Uterus (tissue), 4 donors: ENCODE measurements around the gene PIGH. TPM values are rescaled to one million over a fixed set of nuclear protein-coding genes. Genes with fewer than 3 reads are reported as not detected.
"Not testable (repeated sequence)": the region's sequence is repeated elsewhere in the genome, so short reads cannot be mapped to it uniquely, and the experiment has no call there.

Source experiments
- DNase-seq, 2 donors: peaks; one replicate each; pipeline ENCODE4 v3.0.0-alpha.2; 2019 to 2020
- H3K27ac ChIP-seq, 2 donors: fragments of 200-600 bp; sonication (generic); 1 replicate in 1 of 2; 2 replicates in 1 of 2; pipeline ENCODE4 v1.5.1; 2016 to 2018
- H3K27me3 ChIP-seq, 2 donors: fragments of 200-600 bp; sonication (generic); one replicate each; pipeline ENCODE4 v1.5.1; 2018 to 2019; ENCODE audit warnings: control low read depth in 1 of 2
- H3K36me3 ChIP-seq, 2 donors: fragments of 200-600 bp; sonication (generic); one replicate each; pipeline ENCODE4 v1.5.1; 2019; ENCODE audit warnings: control low read depth in 1 of 2
- H3K4me1 ChIP-seq, 2 donors: fragments of 200-600 bp; sonication (generic); one replicate each; pipeline ENCODE4 v1.5.1; 2018 to 2019; ENCODE audit warnings: control low read depth in 1 of 2
- H3K4me3 ChIP-seq, 2 donors: fragments of 200-600 bp; sonication (generic); 1 replicate in 1 of 2; 2 replicates in 1 of 2; pipeline ENCODE4 v1.5.1; 2018 to 2019; ENCODE audit warnings: mild to moderate bottlenecking in 1 of 2
- H3K9me3 ChIP-seq, 2 donors: fragments of 200-600 bp; sonication (generic); one replicate each; pipeline ENCODE4 v1.5.1; 2019; ENCODE audit warnings: control low read depth in 1 of 2
- POLR2A ChIP-seq, 2 donors: fragments of 450-650 bp; IDR thresholded peaks; one replicate each; pipeline ENCODE4 v1.6.1; 2016; ENCODE audit warnings: antibody characterized with exemption in 2 of 2, mild to moderate bottlenecking in 1 of 2, moderate library complexity in 1 of 2
- intact Hi-C: fragments of 100-400 bp; cut with DNase I; formaldehyde crosslinking; loops from one replicate; pipeline ENCODE4 v1.15.1; 2023; ENCODE audit warnings: low total_unique reads
- total RNA-seq, 4 donors: library from RNA; depleted of rRNA in 3 of 4; stranded (reverse); fragments of >200 nt in 3 of 4; gene quantifications; one replicate each; pipeline versions ENCODE4 v1.1.0 to v1.2.4, GENCODE V29; 2014 to 2023
- TF ChIP-seq, protein P1 (sequence below), 4 experiments: fragments of 200-600 bp in 2 of 4; fragments of 450-650 bp in 2 of 4; sonication (generic) in 2 of 4; IDR thresholded peaks; one replicate each; pipeline ENCODE4 v1.5.1; 2016 to 2019; ENCODE audit warnings: antibody characterized with exemption in 4 of 4, mild to moderate bottlenecking in 2 of 4, moderate library complexity in 1 of 4
- donor health status: DM: yes; HTN: yes; CAD: no.

The PIGH gene
- total RNA-seq, 4 donors from 2014 or later = 12.8 to 27.1 (median 14.0) TPM

- H3K36me3 ChIP-seq = no peaks in the 10 kb centered on the region
- H3K9me3 ChIP-seq = no peaks in the 10 kb centered on the region
- H3K27ac ChIP-seq = no peak overlapping the region
- no peak overlapping the region for H3K4me3 ChIP-seq
- no peaks in the 10 kb centered on the region for H3K27me3 ChIP-seq
- intact Hi-C loops = no loop called here
- H3K4me1 ChIP-seq = no peaks in the 10 kb centered on the region
- DNase-seq = no peak
- TF ChIP-seq, protein P1, sequence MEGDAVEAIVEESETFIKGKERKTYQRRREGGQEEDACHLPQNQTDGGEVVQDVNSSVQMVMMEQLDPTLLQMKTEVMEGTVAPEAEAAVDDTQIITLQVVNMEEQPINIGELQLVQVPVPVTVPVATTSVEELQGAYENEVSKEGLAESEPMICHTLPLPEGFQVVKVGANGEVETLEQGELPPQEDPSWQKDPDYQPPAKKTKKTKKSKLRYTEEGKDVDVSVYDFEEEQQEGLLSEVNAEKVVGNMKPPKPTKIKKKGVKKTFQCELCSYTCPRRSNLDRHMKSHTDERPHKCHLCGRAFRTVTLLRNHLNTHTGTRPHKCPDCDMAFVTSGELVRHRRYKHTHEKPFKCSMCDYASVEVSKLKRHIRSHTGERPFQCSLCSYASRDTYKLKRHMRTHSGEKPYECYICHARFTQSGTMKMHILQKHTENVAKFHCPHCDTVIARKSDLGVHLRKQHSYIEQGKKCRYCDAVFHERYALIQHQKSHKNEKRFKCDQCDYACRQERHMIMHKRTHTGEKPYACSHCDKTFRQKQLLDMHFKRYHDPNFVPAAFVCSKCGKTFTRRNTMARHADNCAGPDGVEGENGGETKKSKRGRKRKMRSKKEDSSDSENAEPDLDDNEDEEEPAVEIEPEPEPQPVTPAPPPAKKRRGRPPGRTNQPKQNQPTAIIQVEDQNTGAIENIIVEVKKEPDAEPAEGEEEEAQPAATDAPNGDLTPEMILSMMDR (IDR thresholded peaks at IDR 0.05) = no peak
- TF ChIP-seq POLR2A (IDR thresholded peaks at IDR 0.05) = no peak
These were observed 30.9 kb upstream of the PIGH start for GRCh38 chr14:67630938-67631337.

DNA sequence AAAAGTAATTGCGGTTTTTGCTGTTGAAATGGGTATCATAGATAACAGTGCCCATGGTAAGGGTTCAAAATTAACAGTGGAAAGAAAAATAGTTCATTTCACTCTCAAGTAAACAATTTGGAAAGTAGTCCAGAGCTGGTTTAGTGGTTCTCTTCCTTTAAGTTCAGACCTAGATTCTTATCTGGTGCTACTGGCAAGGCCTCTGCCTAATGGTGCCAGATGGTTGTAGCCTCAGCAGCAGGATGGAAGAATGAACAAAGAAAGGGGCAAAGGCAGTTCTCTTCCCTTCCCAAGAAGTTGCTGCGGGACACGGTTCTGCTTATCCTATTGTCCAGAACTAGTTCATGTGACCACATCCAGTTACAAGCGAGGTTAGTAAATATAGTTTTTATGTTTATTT is 30.1 kb upstream of the PIGH start:
- TF ChIP-seq POLR2A (IDR thresholded peaks at IDR 0.05) = no peak
- TF ChIP-seq, protein P1 (IDR thresholded peaks at IDR 0.05) = no peak
- Histone ChIP-seq H3K9me3 (no peaks in the 10 kb centered on the region), H3K27me3 (no peaks in the 10 kb centered on the region), H3K4me3 (no peak overlapping the region), H3K4me1 (no peaks in the 10 kb centered on the region), H3K27ac (no peak overlapping the region), H3K36me3 (no peaks in the 10 kb centered on the region)
- DNase-seq = no peak
- intact Hi-C loops = no loop called here

DNA sequence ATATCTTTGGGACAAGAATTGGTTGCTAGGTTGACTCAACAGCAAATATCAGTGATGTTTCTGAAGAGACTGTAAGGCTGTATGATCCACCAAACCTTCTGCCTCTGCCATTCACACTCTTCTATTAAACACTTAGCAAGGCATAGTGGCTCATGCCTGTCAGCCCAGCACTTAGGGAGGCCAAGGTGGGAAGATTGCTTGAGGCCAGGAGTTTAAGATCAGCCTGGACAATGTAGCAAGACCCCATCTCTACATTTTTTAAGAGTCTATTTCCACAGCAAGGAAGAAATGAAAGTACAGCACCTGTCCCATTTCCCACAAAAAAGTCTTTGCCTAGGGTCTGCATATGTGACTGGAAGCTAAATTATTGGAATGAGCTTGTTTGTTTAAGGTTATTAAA is 27.5 kb upstream of the PIGH start:
- Histone ChIP-seq H3K27me3 (no peaks in the 10 kb centered on the region), H3K36me3 (no peaks in the 10 kb centered on the region), H3K27ac (no peak overlapping the region), H3K9me3 (no peaks in the 10 kb centered on the region), H3K4me3 (no peak overlapping the region), H3K4me1 (no peaks in the 10 kb centered on the region)
- no peak for DNase-seq
- TF ChIP-seq, protein P1 (IDR thresholded peaks at IDR 0.05) = no peak
- no peak for TF ChIP-seq POLR2A (IDR thresholded peaks at IDR 0.05)
- intact Hi-C loops = no loop called here

DNA sequence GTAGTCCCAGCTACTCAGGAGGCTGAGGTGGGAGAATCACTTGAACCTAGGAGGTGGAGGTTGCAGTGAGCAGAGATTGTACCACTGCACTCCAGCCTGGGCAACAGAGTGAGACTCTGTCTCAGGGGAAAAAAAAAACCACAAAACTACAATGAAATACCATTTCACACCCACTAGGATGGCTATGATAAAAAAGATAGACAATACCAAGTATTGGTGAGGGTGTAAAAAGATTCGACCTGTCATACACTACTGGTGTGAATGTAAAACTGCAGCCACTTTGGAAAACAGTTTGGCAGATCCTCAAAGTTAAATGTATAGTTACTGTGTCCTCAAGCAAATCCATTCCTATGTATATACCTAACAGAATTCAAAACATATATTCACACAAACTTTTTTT is 26.1 kb upstream of the PIGH start:
- H3K36me3 ChIP-seq, H3K4me3 ChIP-seq, DNase-seq, H3K4me1 ChIP-seq, H3K27me3 ChIP-seq, H3K27ac ChIP-seq, H3K9me3 ChIP-seq, intact Hi-C loops: not testable (repeated sequence)

DNA sequence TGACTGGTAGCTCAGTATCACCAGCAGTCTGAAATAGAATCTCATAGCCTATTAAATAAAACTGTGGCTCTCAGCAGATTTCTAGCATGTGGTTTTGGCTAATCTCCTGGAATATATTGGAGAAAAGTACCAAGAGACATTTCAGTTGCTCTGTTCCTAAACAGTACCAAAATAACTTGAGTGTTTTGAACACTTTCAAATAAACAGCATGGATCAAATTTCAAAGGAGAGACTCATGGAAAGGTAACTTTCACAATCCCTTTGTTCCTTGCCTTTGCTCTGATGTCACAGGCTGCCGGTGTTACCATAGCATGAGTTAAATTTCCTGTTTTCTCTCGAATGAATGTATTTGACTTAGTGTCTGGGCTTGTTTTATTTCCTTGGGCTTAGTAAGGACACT is 23.0 kb upstream of the PIGH start:
- H3K27ac ChIP-seq = peak overlapping the region; percentile 2 to 55
- intact Hi-C loops = no loop called here
- no peak for TF ChIP-seq POLR2A (IDR thresholded peaks at IDR 0.05)
- TF ChIP-seq, protein P1 (IDR thresholded peaks at IDR 0.05) = no peak
- H3K27me3 ChIP-seq = no peaks in the 10 kb centered on the region
- H3K4me1 ChIP-seq = no peaks in the 10 kb centered on the region
- DNase-seq = no peak
- no peaks in the 10 kb centered on the region for H3K36me3 ChIP-seq
- H3K4me3 ChIP-seq = no peak overlapping the region
- H3K9me3 ChIP-seq = no peaks in the 10 kb centered on the region

DNA sequence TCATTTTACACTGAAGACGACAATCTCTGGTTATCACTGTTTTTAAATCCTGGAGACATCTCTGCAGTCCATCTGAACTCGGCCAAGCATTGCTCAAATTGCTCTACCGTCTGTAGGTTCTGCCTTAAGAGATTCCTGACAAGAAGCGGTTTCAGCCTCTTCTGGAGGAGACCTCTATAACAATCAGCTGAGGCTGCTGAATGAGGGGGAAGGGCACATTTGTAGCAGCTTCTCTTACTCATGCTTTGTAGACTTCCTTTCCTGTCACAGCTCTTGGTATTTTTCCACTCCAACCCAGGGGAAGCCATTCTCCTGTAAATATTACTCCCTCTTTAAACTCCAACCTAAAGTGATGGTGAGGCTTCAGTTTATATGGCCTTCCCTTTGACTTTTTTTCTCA is 22.6 kb upstream of the PIGH start:
- DNase-seq = peak in 1 of 2 donors; percentile 56
- Histone ChIP-seq H3K9me3 (no peaks in the 10 kb centered on the region), H3K4me1 (no peaks in the 10 kb centered on the region), H3K4me3 (no peak overlapping the region), H3K27me3 (no peaks in the 10 kb centered on the region), H3K36me3 (no peaks in the 10 kb centered on the region), H3K27ac (peak overlapping the region; percentile 2 to 55)
- intact Hi-C loops = no loop called here
- TF ChIP-seq, protein P1 (IDR thresholded peaks at IDR 0.05) = no peak
- TF ChIP-seq POLR2A (IDR thresholded peaks at IDR 0.05) = no peak
